Stomach (tissue), 9 donors: ENCODE data around the gene HS6ST2. TPM values are rescaled to one million over a fixed set of nuclear protein-coding genes. Genes with fewer than 3 reads are reported as not detected.
A peak's percentile ranks its signal among the peaks of the same experiment; 100 is the strongest.

Experiments used
- DNase-seq, 2 donors: peaks; one replicate each; pipeline versions ENCODE4 v3.0.0 to v3.0.0-alpha.2; 2013 to 2019
- H3K27ac ChIP-seq, 5 donors: fragments of 200-600 bp in 4 of 5; sonication (generic) in 4 of 5; one replicate each; pipeline ENCODE4 v1.5.1; 2013 to 2019; ENCODE audit warnings: mild to moderate bottlenecking in 1 of 5, moderate library complexity in 1 of 5
- H3K27me3 ChIP-seq, 3 donors: fragments of 200-600 bp; sonication (generic); one replicate each; pipeline ENCODE4 v1.5.1; 2017 to 2019; ENCODE audit warnings: mixed run types in 1 of 3
- H3K36me3 ChIP-seq, 4 donors: fragments of 200-600 bp; sonication (generic); 1 replicate in 3 of 4; 2 replicates in 1 of 4; pipeline ENCODE4 v1.5.1; 2016 to 2019
- H3K4me1 ChIP-seq, 4 donors: fragments of 200-600 bp; sonication (generic); one replicate each; pipeline ENCODE4 v1.5.1; 2016 to 2019
- H3K4me3 ChIP-seq, 4 donors: fragments of 200-600 bp; sonication (generic) in 3 of 4; one replicate each; pipeline ENCODE4 v1.5.1; 2016 to 2019; ENCODE audit warnings: mild to moderate bottlenecking in 1 of 4
- H3K9me3 ChIP-seq, 4 donors: fragments of 200-600 bp; sonication (generic); one replicate each; pipeline ENCODE4 v1.5.1; 2016 to 2019
- CTCF ChIP-seq, 7 experiments: fragments of 450-650 bp in 4 of 7; fragments of 200-600 bp in 3 of 7; sonication (generic) in 3 of 7; IDR thresholded peaks; one replicate each; pipeline ENCODE4 v1.5.1; 2016 to 2019; ENCODE audit warnings: antibody characterized with exemption in 7 of 7, control low read depth in 2 of 7, mild to moderate bottlenecking in 1 of 7
- EP300 ChIP-seq: sonication (generic); formaldehyde crosslinking; IDR thresholded peaks from one replicate; pipeline ENCODE4 v1.6.1; 2017; ENCODE audit warnings: antibody characterized with exemption
- POLR2A ChIP-seq, 4 donors: fragments of 450-650 bp; IDR thresholded peaks; one replicate each; pipeline ENCODE4 v1.6.1; 2016; ENCODE audit warnings: antibody characterized with exemption in 4 of 4, control low read depth in 2 of 4, mild to moderate bottlenecking in 1 of 4, moderate library complexity in 1 of 4
- POLR2AphosphoS5 ChIP-seq, 3 donors: sonication (generic); formaldehyde crosslinking; IDR thresholded peaks; one replicate each; pipeline ENCODE4 v1.6.1; 2016; ENCODE audit warnings: antibody characterized with exemption in 3 of 3
- WGBS, 5 donors: extraction: QIAGEN DNeasy Blood & Tissue Kit in 3 of 5; methylation state at CpG; one replicate each; pipeline versions ENCODE4 v1.1.5 to v1.1.7; 2013 to 2018; 5-methylcytosine and 5-hydroxymethylcytosine counted together
- intact Hi-C: fragments of 100-400 bp; cut with DNase I; formaldehyde crosslinking; loops from one replicate; pipeline ENCODE4 v1.15.1; 2023; ENCODE audit warnings: low total_unique reads
- polyA plus RNA-seq, 3 donors: library from polyadenylated mRNA; stranded (reverse); fragments of 200-250 nt; gene quantifications; one replicate each; pipeline ENCODE4 v1.2.3, GENCODE V29; 2013
- total RNA-seq, 5 donors: library from RNA; depleted of rRNA; stranded (reverse); fragments of >200 nt; gene quantifications; one replicate each; pipeline versions ENCODE4 v1.1.0 to v1.2.3, GENCODE V29; 2014 to 2016
- donor health status: healthy with polysubstance abuse.
- donor health status: Bipolar disorder and iron deficiency.
- donor health status: healthy.

Gene HS6ST2
- total and polyA plus RNA-seq, 8 donors: 0.25 to 4.0 (median 0.89) TPM; not detected in 1

DNA sequence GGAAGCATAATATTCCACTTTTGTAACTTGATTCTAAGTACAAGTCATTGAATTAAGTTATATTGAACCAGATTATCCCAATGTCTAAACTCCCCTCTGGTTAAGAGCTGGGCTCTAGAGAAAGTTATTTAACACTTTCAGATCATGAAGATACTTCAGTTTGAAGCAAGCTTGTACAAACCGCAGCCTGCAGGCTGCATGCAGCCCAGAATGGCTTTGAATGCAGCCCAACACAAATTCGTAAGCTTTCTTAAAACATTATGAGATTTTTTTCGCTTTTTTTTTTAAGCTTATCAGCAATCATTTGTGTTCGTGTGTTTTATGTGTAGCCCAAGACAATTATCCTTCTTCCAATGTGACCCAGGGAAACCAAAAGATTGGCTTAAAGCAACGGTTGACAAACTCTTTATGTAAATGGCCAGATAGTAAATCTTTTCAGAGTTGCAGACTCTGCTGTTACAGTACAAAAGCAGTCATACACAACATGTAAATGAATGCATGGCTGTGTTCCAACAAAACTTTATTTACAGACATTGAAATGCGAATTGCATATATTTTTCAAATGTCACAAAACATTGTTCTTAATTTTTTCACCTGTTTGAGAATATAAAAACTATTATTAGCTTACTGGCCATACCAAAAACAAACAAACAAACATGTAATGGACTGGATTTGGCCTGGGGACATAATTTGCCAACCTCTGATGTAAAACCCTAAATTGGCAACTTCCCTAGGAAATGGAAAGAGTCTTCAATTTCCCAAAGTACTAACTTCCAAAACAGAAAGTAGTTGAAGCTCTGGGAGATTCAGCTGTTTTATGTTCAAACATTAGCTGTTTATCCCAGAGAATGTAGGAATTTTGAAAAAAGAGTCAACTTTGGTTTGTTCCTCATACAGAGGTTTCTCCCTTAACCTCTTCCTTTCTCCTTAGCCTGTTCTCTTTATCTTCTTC is 268.5 kb downstream of the HS6ST2 start:
- Histone ChIP-seq H3K4me1 (no peaks in the 10 kb centered on the region), H3K4me3 (no peak overlapping the region), H3K9me3 (no peaks in the 10 kb centered on the region), H3K36me3 (no peaks in the 10 kb centered on the region), H3K27me3 (peaks cover 0 to 24% (median 0%) of the 10 kb centered on the region in 3 donors), H3K27ac (no peak overlapping the region)
- intact Hi-C loops: no loop called here
- 37 to 51% (median 43%) methylated on average over 6 of the region's 6 CpGs for WGBS, 5 donors
- no peak for DNase-seq
- TF ChIP-seq CTCF (IDR thresholded peaks at IDR 0.05): no peak
- no peak for TF ChIP-seq POLR2A (IDR thresholded peaks at IDR 0.05)
- no peak for TF ChIP-seq POLR2AphosphoS5 (IDR thresholded peaks at IDR 0.05)
- TF ChIP-seq EP300: no peak

DNA sequence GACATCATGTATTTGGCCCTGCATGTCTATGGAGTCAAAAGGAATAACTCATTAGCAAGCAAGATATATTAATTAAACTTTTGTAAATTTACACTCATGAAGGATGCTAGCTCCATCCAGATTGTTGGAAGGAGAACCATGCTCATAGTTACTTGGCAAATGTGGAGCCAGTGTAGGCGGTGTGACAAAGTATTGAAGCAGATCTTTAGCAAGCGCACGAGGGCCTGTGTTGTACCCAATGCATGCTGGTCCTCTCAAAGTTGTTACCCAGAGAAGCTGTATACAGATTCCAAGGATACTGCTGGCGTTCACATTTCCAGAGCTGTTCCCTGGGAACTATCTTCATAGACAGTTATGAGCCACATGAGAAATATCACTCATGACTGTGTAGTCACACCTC is 273.2 kb downstream of the HS6ST2 start:
- H3K36me3 ChIP-seq: no peaks in the 10 kb centered on the region
- H3K9me3 ChIP-seq: no peaks in the 10 kb centered on the region
- H3K4me3 ChIP-seq: no peak overlapping the region
- intact Hi-C loops: no loop called here
- WGBS, 5 donors: 78 to 91% (median 84%) methylated on average over 3 to 4 of the region's 4 CpGs
- no peak overlapping the region for H3K27ac ChIP-seq
- DNase-seq: no peak
- H3K4me1 ChIP-seq: no peaks in the 10 kb centered on the region
- peaks cover 0 to 12% (median 0%) of the 10 kb centered on the region in 3 donors for H3K27me3 ChIP-seq
- no peak for TF ChIP-seq POLR2A (IDR thresholded peaks at IDR 0.05)
- TF ChIP-seq EP300: no peak
- no peak for TF ChIP-seq CTCF (IDR thresholded peaks at IDR 0.05)
- no peak for TF ChIP-seq POLR2AphosphoS5 (IDR thresholded peaks at IDR 0.05)

DNA sequence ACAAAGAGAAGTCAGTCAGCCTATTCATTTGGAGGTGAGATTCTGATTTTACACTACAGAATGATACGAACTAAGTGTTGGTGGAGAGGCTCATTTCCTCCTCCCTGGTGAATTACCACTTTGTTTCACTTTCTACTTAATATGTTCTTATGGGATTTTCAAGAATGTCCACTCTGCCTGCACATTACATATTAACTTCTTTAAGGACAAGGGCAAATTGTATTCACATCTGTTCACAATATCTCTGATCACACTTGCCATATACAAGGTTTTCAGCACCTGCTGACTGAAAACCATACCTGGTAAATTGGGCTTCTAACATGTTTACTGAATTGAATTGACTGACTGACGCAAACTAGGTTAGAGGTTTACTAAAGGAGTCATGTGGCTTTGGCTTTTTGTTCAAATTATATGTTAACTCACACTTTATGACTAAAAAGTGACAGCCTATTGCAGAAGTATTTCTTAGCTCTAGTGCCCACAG is 281.2 kb downstream of the HS6ST2 start:
- Histone ChIP-seq H3K27ac (no peak overlapping the region), H3K4me3 (no peak overlapping the region), H3K36me3 (no peaks in the 10 kb centered on the region), H3K4me1 (peaks cover 0 to 7% (median 0%) of the 10 kb centered on the region in 4 donors), H3K9me3 (peaks cover 0 to 15% (median 5%) of the 10 kb centered on the region in 4 donors), H3K27me3 (peaks cover 0 to 8% (median 0%) of the 10 kb centered on the region in 3 donors)
- no peak for DNase-seq
- WGBS, 5 donors: 46 to 60% (median 53%) methylated on average over 2 of the region's 2 CpGs
- intact Hi-C loops: no loop called here
- TF ChIP-seq POLR2AphosphoS5 (IDR thresholded peaks at IDR 0.05) (no peak), POLR2A (IDR thresholded peaks at IDR 0.05) (no peak), CTCF (IDR thresholded peaks at IDR 0.05) (no peak), EP300 (no peak)

DNA sequence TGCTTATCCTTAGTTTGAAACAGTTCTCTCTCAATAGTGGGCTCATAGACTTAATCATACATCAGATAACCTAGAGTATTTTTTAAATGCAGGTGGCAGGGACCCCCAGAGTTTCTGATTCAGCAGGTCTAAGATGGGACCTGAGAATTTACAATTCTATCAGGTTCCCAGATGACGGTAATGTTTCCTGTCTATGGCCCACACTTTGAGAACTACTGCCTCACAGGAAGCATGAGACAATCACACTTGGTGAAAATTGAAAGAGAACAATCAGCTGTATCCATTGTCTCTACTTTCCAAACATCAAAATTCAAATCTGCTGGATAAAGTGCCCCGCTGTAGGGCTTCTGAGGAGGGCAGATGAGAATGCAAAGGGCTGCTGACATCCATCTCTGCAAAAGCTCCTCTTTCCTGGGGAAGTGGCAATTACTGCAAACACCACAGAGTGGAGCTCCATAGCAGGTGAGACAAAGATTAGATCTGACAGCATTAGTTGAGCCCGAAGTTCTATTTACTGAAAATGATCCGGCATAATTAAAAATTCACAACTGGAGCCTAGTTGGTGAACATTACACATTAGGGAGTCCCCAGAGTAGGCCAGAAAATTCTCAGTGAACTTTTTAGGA is 281.8 kb downstream of the HS6ST2 start:
- H3K27ac ChIP-seq: no peak overlapping the region
- no peak overlapping the region for H3K4me3 ChIP-seq
- TF ChIP-seq POLR2A (IDR thresholded peaks at IDR 0.05) (no peak), POLR2AphosphoS5 (IDR thresholded peaks at IDR 0.05) (no peak), EP300 (no peak), CTCF (IDR thresholded peaks at IDR 0.05) (no peak)
- peaks cover 0 to 7% (median 0%) of the 10 kb centered on the region in 4 donors for H3K4me1 ChIP-seq
- 43 to 67% (median 45%) methylated on average over 3 to 4 of the region's 4 CpGs for WGBS, 5 donors
- intact Hi-C loops: no loop called here
- DNase-seq: peak in 1 of 2 donors; percentile 22
- H3K9me3 ChIP-seq: peaks cover 0 to 15% (median 5%) of the 10 kb centered on the region in 4 donors
- no peaks in the 10 kb centered on the region for H3K36me3 ChIP-seq
- H3K27me3 ChIP-seq: peaks cover 0 to 8% (median 0%) of the 10 kb centered on the region in 3 donors
